K562 (cell line): ENCODE measurements around the gene DCTN2. TPM values are rescaled to one million over a fixed set of nuclear protein-coding genes. Genes with fewer than 3 reads are reported as not detected.

Source experiments
- ARNT ChIP-seq, 2 experiments: fragments of 450-650 bp; IDR thresholded peaks; 2 replicates each; pipeline ENCODE4 v1.6.1; 2016; ENCODE audit warnings: mild to moderate bottlenecking in 1 of 2
- CCNT2 ChIP-seq: IDR thresholded peaks from 2 replicates; pipeline ENCODE4 v1.6.1; 2011; ENCODE audit warnings: borderline replicate concordance, low read depth, mild to moderate bottlenecking, moderate library complexity, mixed read lengths, low read length; ENCODE audit not compliant: insufficient read length; ENCODE audit errors: extremely low read depth
- ETV6 ChIP-seq, 3 experiments: fragments of 150-350 bp in 1 of 3; sonication (generic) in 1 of 3; formaldehyde crosslinking in 1 of 3; IDR thresholded peaks; 2 replicates each; pipeline versions ENCODE4 v1.6.1 to v1.8.0; 2014 to 2022; ENCODE audit warnings: borderline replicate concordance in 2 of 3, low read depth in 2 of 3, antibody characterized with exemption in 1 of 3, low read length in 1 of 3, mild to moderate bottlenecking in 1 of 3, missing genetic modification reagents in 1 of 3
- FOXK2 ChIP-seq, 2 experiments: fragments of 450-650 bp; IDR thresholded peaks in 1 of 2; conservative IDR thresholded peaks in 1 of 2; 2 replicates each; pipeline ENCODE4 v1.6.1; 2016; ENCODE audit warnings: low read depth in 2 of 2, mild to moderate bottlenecking in 1 of 2
- KDM4B ChIP-seq, 2 experiments: fragments of 450-650 bp in 1 of 2; sonication (generic) in 1 of 2; IDR thresholded peaks; 2 replicates each; pipeline ENCODE4 v1.6.1; 2016 to 2017; ENCODE audit warnings: borderline replicate concordance in 2 of 2, antibody characterized with exemption in 1 of 2, low read depth in 1 of 2, mild to moderate bottlenecking in 1 of 2
- KDM5B ChIP-seq: fragments of 200-600 bp; sonication (generic); IDR thresholded peaks from 2 replicates; pipeline ENCODE4 v1.6.1; 2012; ENCODE audit warnings: low read depth, mild to moderate bottlenecking, moderate library complexity, low read length, control low read depth, inconsistent platforms; ENCODE audit not compliant: insufficient replicate concordance
- KLF10 ChIP-seq: fragments of 250-450 bp; sonication (Bioruptor Pico); IDR thresholded peaks from 2 replicates; pipeline ENCODE4 v1.6.1; 2021; ENCODE audit warnings: matching md5 sums
- TAF1 ChIP-seq: IDR thresholded peaks from 2 replicates; pipeline ENCODE4 v1.6.1; 2011; ENCODE audit warnings: mild to moderate bottlenecking, low read length, moderate library complexity; ENCODE audit not compliant: insufficient read depth, control insufficient read depth, severe bottlenecking; ENCODE audit errors: extremely low read depth
- TBP ChIP-seq: optimal IDR thresholded peaks from 2 replicates; pipeline ENCODE3; 2011; ENCODE audit warnings: low read depth, low read length, improper control_type of control experiment
- ZNF239 ChIP-seq: fragments of 250-450 bp; sonication (Bioruptor Pico); IDR thresholded peaks from 2 replicates; pipeline ENCODE4 v1.4.0; 2020; ENCODE audit warnings: mild to moderate bottlenecking
- ZNF347 ChIP-seq: fragments of 450-650 bp; formaldehyde crosslinking; IDR thresholded peaks from 2 replicates; pipeline ENCODE4 v1.4.0; 2020; ENCODE audit warnings: low read depth, mild to moderate bottlenecking, moderate library complexity
- ZNF766 ChIP-seq: fragments of 200-800 bp; sonication (Bioruptor generic); conservative IDR thresholded peaks from 2 replicates; pipeline ENCODE4 v1.6.1; 2016; ENCODE audit warnings: missing genetic modification characterization, missing compliant biosample characterization
- polyA plus RNA-seq, 8 experiments: library from polyadenylated mRNA; depleted of rRNA in 4 of 8; stranded (reverse) in 5 of 8; unstranded in 3 of 8; fragments of >200 nt; fragmentation: Nextera tagmentation in 2 of 8; fragmentation: Illumina TruSeq in 1 of 8; extraction: Ambion mirVana in 2 of 8; extraction: Trizol in 1 of 8; gene quantifications; 2 replicates each; pipeline versions ENCODE4 v1.2.1 to v1.2.3, GENCODE V29; 2011 to 2014; ENCODE audit warnings: inconsistent platforms in 1 of 8, missing spikeins in 1 of 8
- total RNA-seq, 7 experiments: library from RNA; depleted of rRNA in 6 of 7; stranded (reverse); fragments of >200 nt in 6 of 7; fragmentation: Illumina TruSeq in 2 of 7; extraction: Trizol in 2 of 7; gene quantifications; 2 replicates each; pipeline versions ENCODE4 v1.2.1 to v1.2.3, GENCODE V29; 2011 to 2021; ENCODE audit warnings: low replicate concordance in 1 of 7
- TF ChIP-seq, protein P1 (sequence below): fragments of 450-650 bp; IDR thresholded peaks from 2 replicates; pipeline ENCODE4 v1.7.0; 2016; ENCODE audit warnings: borderline replicate concordance
- TF ChIP-seq, protein P2 (sequence below): fragments of 450-650 bp; IDR thresholded peaks from 2 replicates; pipeline ENCODE4 v1.6.1; 2016; ENCODE audit warnings: mild to moderate bottlenecking
- TF ChIP-seq, protein P3 (sequence below): conservative IDR thresholded peaks from 2 replicates; pipeline ENCODE4 v1.6.1; 2011; ENCODE audit warnings: low read depth, mild to moderate bottlenecking, low read length; ENCODE audit not compliant: control insufficient read depth
- TF ChIP-seq, protein P4 (sequence below): sonication (generic); IDR thresholded peaks from 2 replicates; pipeline ENCODE4 v1.6.1; 2016

The DCTN2 gene
- total and polyA plus RNA-seq, 9 of the 15 experiments (the other 6 are each of a cell fraction or from before 2014, with no cell fraction given) = 43.6 to 270 (median 125) TPM

DNA sequence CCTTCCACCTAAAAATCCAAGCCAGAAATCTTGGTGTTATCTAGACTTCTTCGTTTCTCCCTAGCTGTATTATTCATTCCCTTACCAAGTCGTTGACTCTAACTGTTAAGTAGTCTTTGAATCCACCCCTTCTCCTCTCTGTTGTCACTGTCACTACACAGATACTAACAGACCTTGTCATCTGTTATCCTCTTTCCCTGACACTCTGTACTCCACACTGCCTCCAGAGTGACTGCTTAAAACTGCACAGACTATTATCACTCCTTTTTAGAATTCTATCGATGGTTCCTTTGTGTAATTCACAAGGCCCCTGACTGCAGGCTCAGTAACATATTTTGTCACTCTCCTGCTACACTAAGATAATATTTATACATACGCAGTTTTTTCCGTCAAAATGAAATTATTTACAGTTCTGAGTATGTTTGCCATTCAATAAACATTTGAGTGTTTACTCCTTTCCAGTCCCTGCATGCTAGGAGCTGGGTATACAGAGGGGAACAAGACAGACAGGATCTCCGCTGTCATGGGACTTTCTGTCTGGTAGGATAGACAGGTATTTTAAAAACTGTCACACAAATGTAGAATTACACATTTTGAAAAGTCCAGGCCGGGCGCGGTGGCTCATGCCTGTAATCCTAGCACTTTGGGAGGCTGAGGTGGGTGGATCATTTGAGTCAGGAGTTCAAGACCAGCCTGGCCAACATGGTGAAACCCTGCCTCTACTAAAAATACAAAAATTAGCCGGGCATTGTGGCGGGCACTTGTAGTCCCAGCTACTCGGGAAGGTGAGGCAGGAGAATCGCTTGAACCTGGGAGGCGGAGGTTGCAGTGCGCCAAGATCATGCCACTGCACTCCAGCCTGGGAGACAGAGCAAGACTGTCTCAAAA lies 55.4 kb downstream of the DCTN2 start (continued):
- TF ChIP-seq ETV6 (IDR thresholded peaks at IDR 0.05; ENCODE audit: borderline replicate concordance in 1 of 2, low read depth in 2 of 2, low read length in 1 of 2) (no peak), ETV6 (CRISPR knock-in tag; IDR thresholded peaks at IDR 0.05; ENCODE audit: borderline replicate concordance) (no peak), ARNT (IDR thresholded peaks at IDR 0.05) (no peak), TAF1 (no peak), ZNF347 (CRISPR knock-in tag) (no peak), CCNT2 (no peak), KDM4B (IDR thresholded peaks at IDR 0.05; ENCODE audit: borderline replicate concordance in 2 of 2, low read depth in 1 of 2) (no peak), ZNF766 (no peak), TBP (no peak), KDM5B (no peak), KLF10 (CRISPR knock-in tag) (no peak), FOXK2 (conservative IDR thresholded peaks at IDR 0.05 in 1 of 2, IDR thresholded peaks at IDR 0.05 in 1 of 2; ENCODE audit: low read depth in 2 of 2) (no peak), ZNF239 (CRISPR knock-in tag) (no peak)
- TF ChIP-seq, protein P1, sequence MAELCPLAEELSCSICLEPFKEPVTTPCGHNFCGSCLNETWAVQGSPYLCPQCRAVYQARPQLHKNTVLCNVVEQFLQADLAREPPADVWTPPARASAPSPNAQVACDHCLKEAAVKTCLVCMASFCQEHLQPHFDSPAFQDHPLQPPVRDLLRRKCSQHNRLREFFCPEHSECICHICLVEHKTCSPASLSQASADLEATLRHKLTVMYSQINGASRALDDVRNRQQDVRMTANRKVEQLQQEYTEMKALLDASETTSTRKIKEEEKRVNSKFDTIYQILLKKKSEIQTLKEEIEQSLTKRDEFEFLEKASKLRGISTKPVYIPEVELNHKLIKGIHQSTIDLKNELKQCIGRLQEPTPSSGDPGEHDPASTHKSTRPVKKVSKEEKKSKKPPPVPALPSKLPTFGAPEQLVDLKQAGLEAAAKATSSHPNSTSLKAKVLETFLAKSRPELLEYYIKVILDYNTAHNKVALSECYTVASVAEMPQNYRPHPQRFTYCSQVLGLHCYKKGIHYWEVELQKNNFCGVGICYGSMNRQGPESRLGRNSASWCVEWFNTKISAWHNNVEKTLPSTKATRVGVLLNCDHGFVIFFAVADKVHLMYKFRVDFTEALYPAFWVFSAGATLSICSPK = no peak
- TF ChIP-seq, protein P2, sequence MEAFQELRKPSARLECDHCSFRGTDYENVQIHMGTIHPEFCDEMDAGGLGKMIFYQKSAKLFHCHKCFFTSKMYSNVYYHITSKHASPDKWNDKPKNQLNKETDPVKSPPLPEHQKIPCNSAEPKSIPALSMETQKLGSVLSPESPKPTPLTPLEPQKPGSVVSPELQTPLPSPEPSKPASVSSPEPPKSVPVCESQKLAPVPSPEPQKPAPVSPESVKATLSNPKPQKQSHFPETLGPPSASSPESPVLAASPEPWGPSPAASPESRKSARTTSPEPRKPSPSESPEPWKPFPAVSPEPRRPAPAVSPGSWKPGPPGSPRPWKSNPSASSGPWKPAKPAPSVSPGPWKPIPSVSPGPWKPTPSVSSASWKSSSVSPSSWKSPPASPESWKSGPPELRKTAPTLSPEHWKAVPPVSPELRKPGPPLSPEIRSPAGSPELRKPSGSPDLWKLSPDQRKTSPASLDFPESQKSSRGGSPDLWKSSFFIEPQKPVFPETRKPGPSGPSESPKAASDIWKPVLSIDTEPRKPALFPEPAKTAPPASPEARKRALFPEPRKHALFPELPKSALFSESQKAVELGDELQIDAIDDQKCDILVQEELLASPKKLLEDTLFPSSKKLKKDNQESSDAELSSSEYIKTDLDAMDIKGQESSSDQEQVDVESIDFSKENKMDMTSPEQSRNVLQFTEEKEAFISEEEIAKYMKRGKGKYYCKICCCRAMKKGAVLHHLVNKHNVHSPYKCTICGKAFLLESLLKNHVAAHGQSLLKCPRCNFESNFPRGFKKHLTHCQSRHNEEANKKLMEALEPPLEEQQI = no peak
- TF ChIP-seq, protein P3, sequence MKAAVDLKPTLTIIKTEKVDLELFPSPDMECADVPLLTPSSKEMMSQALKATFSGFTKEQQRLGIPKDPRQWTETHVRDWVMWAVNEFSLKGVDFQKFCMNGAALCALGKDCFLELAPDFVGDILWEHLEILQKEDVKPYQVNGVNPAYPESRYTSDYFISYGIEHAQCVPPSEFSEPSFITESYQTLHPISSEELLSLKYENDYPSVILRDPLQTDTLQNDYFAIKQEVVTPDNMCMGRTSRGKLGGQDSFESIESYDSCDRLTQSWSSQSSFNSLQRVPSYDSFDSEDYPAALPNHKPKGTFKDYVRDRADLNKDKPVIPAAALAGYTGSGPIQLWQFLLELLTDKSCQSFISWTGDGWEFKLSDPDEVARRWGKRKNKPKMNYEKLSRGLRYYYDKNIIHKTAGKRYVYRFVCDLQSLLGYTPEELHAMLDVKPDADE = no peak
- TF ChIP-seq, protein P4, sequence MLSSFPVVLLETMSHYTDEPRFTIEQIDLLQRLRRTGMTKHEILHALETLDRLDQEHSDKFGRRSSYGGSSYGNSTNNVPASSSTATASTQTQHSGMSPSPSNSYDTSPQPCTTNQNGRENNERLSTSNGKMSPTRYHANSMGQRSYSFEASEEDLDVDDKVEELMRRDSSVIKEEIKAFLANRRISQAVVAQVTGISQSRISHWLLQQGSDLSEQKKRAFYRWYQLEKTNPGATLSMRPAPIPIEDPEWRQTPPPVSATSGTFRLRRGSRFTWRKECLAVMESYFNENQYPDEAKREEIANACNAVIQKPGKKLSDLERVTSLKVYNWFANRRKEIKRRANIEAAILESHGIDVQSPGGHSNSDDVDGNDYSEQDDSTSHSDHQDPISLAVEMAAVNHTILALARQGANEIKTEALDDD = peak; percentile 66; the same call in 1 of the 2 replicates
